ENCODE data around the gene ZNF544. TPM values are rescaled to one million over a fixed set of nuclear protein-coding genes. Genes with fewer than 3 reads are reported as not detected.

ZNF544 gene
- total RNA-seq, 2 experiments from 2014 or later = 49.8 to 52.3 TPM

- ChIA-PET CTCF (interaction anchor here (1.8 kb wide), 1 partner anchor 14 kb away, joined by 3 read pairs; no protein-coding TSS in a partner anchor), POLR2A (interaction anchor here (0.5 to 1.7 kb wide), 7 partner anchors 10 to 95 kb away, joined by 3 to 5 read pairs (median 4); partner anchors contain the start of genes ZNF274, ZNF497 and ZNF544)
- Mint-ChIP-seq H3K27me3 (no peaks in the 10 kb centered on the region), H3K9me3 (peaks cover 15% of the 10 kb centered on the region), H3K27ac (peak within 1 kb of the TSS; percentile 97), H3K4me1 (ENCODE audit: low read depth) (peaks cover 37% of the 10 kb centered on the region), H3K4me3 (peak within 1 kb of the TSS; percentile 99), H3K36me3 (ENCODE audit: low read depth) (peaks cover 68% of the 10 kb centered on the region)
- ATAC-seq (peak; percentile 98), DNase-seq (peak; percentile 99)
- TF ChIP-seq, protein P1, sequence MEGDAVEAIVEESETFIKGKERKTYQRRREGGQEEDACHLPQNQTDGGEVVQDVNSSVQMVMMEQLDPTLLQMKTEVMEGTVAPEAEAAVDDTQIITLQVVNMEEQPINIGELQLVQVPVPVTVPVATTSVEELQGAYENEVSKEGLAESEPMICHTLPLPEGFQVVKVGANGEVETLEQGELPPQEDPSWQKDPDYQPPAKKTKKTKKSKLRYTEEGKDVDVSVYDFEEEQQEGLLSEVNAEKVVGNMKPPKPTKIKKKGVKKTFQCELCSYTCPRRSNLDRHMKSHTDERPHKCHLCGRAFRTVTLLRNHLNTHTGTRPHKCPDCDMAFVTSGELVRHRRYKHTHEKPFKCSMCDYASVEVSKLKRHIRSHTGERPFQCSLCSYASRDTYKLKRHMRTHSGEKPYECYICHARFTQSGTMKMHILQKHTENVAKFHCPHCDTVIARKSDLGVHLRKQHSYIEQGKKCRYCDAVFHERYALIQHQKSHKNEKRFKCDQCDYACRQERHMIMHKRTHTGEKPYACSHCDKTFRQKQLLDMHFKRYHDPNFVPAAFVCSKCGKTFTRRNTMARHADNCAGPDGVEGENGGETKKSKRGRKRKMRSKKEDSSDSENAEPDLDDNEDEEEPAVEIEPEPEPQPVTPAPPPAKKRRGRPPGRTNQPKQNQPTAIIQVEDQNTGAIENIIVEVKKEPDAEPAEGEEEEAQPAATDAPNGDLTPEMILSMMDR (IDR thresholded peaks at IDR 0.05) = no peak
- intact Hi-C loops (cut with micrococcal nuclease) = no loop called here
These were observed 49.9 kb downstream of the ZNF544 start, which contains the start of gene ZNF8 for GRCh38 chr19:58278541-58279041. TSS of gene ZNF8 (plus strand) at chr19:58278955. CDS start at chr19:58279082, 127 bp downstream.

- no peak for ATAC-seq
- DNase-seq = peak; percentile 74
- peaks cover 37% of the 10 kb centered on the region for H3K4me1 Mint-ChIP-seq (ENCODE audit: low read depth)
- H3K36me3 Mint-ChIP-seq (ENCODE audit: low read depth) = peaks cover 69% of the 10 kb centered on the region
- ChIA-PET CTCF (no interaction called here), POLR2A (interaction anchor here (0.5 to 1.7 kb wide), 9 partner anchors 11 to 96 kb away, joined by 3 to 5 read pairs (median 3); partner anchors contain the start of genes ZNF497 and ZNF544)
- no peaks in the 10 kb centered on the region for H3K27me3 Mint-ChIP-seq
- intact Hi-C loops (cut with micrococcal nuclease) = no loop called here
- peak overlapping the region; percentile 97 for H3K27ac Mint-ChIP-seq
- TF ChIP-seq, protein P1 (IDR thresholded peaks at IDR 0.05) = no peak
- H3K4me3 Mint-ChIP-seq = peak overlapping the region; percentile 99
- H3K9me3 Mint-ChIP-seq = peaks cover 13% of the 10 kb centered on the region
These were observed 50.6 kb downstream of the ZNF544 start for GRCh38 chr19:58279042-58279924.

DNA sequence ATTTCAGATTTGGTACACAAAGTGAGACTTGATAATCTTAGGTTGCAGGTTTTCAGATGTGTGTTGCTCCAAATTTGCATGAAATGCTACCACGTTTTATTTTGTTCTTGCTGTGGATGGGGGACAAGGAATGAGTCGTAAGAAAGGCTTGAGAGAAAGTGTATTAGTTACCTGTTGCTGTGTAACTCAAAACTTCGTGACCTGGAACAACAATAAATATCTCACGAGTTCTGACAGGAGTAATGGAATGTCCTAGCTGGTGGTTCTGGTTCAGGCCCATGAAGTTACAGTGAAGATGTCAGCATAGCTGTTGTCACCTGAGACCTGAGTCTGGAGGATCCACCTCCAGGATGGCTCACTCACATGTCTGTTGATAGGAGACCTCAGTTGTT lies 51.2 kb downstream of the ZNF544 start:
- intact Hi-C loops (cut with micrococcal nuclease) = no loop called here
- ChIA-PET CTCF (interaction anchor here (1.4 kb wide), 1 partner anchor 10 kb away, joined by 4 read pairs; no protein-coding TSS in a partner anchor), POLR2A (interaction anchor here (0.7 to 0.9 kb wide), 2 partner anchors 25 to 96 kb away, joined by 3 read pairs; no protein-coding TSS in a partner anchor)
- Mint-ChIP-seq H3K9me3 (peaks cover 9% of the 10 kb centered on the region), H3K4me3 (peak overlapping the region; percentile 99), H3K36me3 (ENCODE audit: low read depth) (peaks cover 65% of the 10 kb centered on the region), H3K27ac (peak overlapping the region; percentile 97), H3K4me1 (ENCODE audit: low read depth) (peaks cover 34% of the 10 kb centered on the region), H3K27me3 (no peaks in the 10 kb centered on the region)
- ATAC-seq (no peak), DNase-seq (no peak)
- TF ChIP-seq, protein P1 (IDR thresholded peaks at IDR 0.05) = no peak

GRCh38 chr19:58284199-58284598 lies 55.5 kb downstream of the ZNF544 start:
- TF ChIP-seq, protein P1 (IDR thresholded peaks at IDR 0.05) = no peak
- Mint-ChIP-seq H3K4me3 (no peak overlapping the region), H3K9me3 (no peaks in the 10 kb centered on the region), H3K27me3 (no peaks in the 10 kb centered on the region), H3K36me3 (ENCODE audit: low read depth) (peaks cover 71% of the 10 kb centered on the region), H3K4me1 (ENCODE audit: low read depth) (peaks cover 26% of the 10 kb centered on the region), H3K27ac (no peak overlapping the region)
- intact Hi-C loops (cut with micrococcal nuclease) = no loop called here
- DNase-seq = no peak
- ChIA-PET POLR2A (no interaction called here), CTCF (no interaction called here)
- ATAC-seq = no peak

- POLR2A ChIA-PET = no interaction called here
- TF ChIP-seq, protein P1 (IDR thresholded peaks at IDR 0.05) = no peak
- H3K4me3 Mint-ChIP-seq = no peak overlapping the region
- intact Hi-C loops (cut with micrococcal nuclease) = no loop called here
- H3K4me1 Mint-ChIP-seq (ENCODE audit: low read depth) = no peaks in the 10 kb centered on the region
- no peak for ATAC-seq
- H3K36me3 Mint-ChIP-seq (ENCODE audit: low read depth) = peaks cover 83% of the 10 kb centered on the region
- no peaks in the 10 kb centered on the region for H3K27me3 Mint-ChIP-seq
- peaks cover 29% of the 10 kb centered on the region for H3K9me3 Mint-ChIP-seq
- DNase-seq = no peak
- CTCF ChIA-PET = no interaction called here
- no peak overlapping the region for H3K27ac Mint-ChIP-seq
These were observed 63.2 kb downstream of the ZNF544 start for GRCh38 chr19:58291943-58292342.
